SH-SY5Y (cell line): ENCODE data around the gene HPCA.

Experiments used
- GATA2 ChIP-seq: IDR thresholded peaks from 2 replicates; pipeline ENCODE4 v1.6.1; 2011; ENCODE audit warnings: mild to moderate bottlenecking, low read depth, low read length
- GATA3 ChIP-seq: IDR thresholded peaks from 2 replicates; pipeline ENCODE4 v1.6.1; 2011; ENCODE audit warnings: low read depth, mild to moderate bottlenecking, low read length, moderate library complexity

The HPCA gene

DNA sequence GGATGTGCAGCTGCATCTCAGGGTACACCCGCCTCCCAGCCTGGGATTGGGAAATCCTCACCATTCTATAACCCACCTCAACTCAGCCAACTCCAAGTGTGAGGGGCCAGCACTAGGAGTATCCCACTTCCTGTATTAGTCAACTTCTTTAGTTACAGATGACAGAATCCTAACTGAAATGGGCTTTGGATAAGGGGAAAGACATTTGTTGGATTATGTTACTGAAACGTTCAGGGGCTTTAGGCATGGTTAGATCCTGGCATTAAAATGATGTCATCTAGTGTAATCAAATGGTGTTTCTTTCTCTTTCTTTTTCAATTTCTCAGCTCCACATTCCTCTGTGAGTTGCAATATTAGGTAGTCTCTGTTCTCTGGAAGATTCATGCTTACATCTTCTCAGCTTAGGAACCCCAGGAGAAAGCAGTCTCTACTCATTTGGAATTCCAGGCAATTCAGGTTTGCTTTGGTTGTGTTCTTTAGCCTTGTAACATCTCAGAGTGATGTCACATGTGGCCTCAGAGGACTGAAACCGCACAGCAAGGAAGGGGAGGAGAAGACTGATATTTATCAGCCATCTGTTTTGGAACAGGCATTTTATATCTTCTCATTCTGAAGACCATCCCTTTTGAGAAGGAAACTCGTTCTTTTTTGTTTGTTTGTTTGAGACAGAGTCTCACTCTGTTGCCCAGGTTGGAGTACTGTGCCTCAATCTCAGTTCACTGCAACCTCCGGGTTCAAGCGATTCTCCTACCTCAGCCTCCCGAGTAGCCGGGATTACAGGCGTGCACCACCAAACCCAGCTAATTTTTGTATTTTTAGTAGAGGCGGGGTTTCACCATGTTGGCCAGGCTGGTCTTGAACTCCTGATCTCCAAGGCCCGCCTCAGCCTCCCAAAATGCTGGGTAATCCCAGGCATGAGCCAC is 33.8 kb downstream of the HPCA start:
- TF ChIP-seq GATA2 (no peak), GATA3 (no peak)

DNA sequence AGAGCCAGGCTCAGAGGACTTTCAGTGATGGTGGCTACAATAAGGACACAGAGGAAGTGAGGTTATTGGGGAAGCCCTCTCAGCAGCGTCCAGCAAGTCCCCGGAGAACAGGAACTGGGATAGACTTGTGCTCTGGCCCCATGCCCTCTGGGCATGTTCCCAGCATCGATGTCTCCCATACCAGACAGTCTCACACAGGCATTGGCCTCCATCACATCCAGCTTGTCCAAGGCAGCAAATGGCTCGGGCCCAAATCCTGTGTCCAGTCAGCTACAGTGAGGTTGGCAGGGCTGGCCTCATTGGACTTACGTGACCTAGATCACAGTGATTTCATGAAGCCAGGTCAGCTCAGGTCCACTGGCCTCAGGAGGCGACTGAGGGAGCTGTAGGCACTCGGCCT is 34.5 kb downstream of the HPCA start:
- no peak for TF ChIP-seq GATA2
- no peak for TF ChIP-seq GATA3

DNA sequence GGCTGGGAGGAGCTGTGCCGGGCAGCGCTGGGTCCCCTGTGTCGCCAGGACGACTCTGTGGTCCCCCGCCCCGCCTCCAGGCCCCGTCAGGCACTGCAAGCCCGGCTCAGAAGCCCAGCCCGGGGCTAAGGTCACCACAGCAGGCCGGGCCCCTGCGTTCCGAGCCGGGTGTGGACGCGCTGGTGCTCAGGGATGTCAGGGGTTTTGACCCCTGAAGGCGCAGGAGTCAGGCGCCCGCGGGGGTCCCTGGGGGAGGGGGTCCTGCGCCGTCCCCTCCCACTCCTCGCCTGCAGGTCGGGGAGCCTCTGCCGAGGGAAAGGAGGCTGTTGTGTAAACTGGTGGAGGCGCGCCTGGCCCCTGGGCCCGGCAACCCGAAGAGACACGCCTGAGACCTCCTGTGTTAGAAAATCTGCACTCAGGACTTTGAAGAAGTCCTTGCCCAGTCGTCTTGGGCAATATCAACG is 38.6 kb downstream of the HPCA start:
- TF ChIP-seq GATA2 (no peak), GATA3 (no peak)

DNA sequence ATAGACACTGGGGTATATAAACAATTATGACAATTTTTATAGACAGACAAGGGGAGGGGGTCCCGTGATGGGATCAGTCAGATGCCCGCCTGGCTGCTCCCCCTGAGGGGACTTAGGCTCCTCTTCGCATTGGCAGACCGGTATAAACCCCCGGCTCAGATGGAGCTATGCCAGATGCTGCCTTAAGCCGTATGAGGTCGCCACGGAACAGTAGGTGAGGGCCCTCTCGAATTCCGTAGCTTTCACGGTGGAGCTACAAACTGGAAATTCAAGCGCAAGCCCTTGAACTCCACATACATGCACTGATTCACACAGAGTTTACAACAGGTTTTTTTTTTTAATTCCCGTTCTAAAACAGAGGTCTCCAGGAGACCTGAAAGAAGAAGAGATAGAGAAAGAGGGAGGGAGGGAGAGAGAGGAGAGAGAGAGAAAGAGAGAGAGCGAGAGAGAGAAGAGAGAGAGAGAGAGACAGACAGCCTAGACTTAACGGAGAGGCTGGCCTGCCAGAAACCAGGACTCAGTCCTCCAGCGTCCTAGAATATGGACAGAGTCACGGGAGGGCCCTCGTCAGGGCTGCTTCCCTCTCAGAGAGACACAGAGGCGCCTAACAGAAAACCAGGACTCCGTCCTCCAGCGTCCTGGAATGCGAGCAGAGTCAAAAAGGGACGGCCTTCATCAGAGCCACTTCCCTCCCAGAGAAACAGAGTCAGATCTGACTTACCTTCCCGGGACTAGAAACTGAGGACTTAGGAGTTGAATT is 39.3 kb downstream of the HPCA start:
- no peak for TF ChIP-seq GATA3
- no peak for TF ChIP-seq GATA2

DNA sequence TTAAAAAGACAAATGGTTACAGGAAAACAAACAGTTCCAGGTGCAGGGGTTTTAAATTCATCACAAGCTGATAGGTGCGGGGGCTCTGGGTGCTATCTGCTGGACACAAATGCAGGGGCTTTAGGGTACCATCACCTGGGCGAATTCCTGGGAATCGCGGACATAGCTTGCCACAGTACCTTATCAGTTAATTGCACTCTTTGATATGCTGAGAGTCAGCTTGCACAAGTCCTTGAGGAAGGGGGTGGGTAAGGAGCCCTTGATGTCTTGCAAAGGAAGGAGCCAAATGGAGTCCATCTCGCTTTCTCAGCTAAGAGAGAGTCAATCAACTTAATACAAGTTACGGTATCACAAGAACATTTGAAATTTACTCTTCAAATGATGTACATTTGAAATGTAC is 40.3 kb downstream of the HPCA start:
- TF ChIP-seq GATA3 (no peak), GATA2 (no peak)

DNA sequence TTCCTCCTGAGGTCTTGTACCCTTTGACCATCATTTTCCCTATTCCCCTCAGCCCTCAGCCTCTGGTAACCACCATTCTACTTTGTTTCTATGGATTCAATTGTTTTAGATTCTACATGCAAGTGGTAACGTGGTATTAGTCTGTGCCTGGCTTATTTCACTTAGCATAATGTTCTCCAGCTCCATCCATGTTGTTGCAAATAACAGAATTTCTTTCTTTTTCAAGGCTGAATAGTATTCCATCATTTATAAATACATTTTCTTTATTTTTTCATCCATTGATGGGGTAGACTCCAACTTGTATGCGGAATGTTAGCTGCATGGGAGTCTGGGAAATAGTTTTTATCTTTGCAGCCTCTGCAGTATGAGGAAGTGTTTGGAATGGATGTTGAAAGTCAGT is 41.1 kb downstream of the HPCA start:
- TF ChIP-seq GATA3: no peak
- TF ChIP-seq GATA2: no peak

DNA sequence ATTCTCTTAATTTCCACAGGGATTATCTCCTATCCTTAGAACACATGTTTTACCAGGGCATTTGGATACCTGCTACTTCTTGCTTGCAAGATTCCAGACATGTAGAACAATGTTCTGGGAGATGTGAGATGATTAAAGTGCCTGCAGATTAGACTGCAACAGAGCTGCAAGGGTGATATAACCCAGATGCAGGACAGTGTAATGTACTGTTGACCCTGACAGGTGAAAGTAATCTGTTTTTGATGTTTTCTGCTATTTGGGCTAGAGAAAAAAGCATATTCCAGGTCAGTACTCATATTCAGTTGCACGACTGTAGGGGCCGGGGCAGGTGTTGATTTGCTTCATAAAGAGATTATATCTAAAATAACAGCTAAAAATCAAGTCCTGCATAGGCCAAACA is 42.0 kb downstream of the HPCA start:
- TF ChIP-seq GATA3 (no peak), GATA2 (peak; percentile 17; the same call in 1 of the 2 replicates)

DNA sequence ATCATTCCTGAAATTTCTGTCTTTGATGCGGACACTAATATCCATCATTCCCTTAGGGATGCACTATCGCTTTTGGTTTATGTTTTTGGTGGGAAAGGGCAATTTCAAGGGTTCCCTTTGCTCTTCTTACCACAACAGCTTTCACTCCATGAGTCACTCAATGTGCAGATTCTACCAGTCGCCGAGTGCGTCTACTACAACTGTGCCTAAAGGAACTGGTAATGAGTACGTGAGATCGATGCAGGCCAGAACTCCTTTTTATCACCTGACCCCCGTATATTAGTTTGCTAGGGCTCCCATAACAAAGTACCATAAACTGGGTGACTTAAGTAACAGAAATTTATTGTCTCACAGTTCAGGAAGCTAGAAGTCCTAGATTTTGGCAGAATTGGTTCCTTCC is 42.4 kb downstream of the HPCA start:
- TF ChIP-seq GATA3: no peak
- TF ChIP-seq GATA2: no peak

DNA sequence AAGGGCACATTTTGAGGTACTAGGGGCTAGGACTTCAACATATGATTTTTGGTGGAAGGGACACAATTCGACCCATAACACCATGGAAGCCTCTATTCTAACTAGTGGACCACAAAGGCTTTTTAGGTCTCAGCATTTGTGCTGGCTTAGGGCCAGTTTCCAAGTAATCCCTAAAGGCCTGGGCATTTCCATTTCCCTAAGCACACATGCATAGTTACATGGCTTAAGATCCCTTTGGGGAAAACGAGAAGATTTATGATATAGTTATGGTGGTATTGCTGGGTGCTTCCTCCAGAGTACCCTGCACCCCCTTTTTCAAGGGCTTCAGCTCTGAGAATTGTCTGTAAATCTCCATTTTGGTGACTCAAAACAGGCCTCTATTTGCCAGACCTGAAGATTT is 43.1 kb downstream of the HPCA start:
- TF ChIP-seq GATA3 (no peak), GATA2 (no peak)

DNA sequence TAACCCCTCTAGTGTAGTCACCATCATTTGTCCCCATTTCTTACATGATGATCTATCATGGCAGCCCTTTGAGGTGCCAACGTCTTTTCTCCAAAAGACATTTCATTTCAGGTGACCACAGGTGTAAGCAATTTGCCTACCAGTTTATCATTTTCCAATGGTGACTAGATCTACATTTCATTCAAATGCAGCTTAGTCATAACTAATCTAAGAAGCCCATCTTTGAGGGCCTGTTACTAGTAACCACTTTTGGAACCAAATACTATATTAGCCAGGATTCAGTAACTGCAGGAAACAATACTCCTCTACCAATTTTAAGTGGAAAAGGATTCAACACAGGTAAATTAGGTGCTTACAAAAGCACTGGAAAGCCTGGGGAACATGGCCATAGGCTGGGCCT is 45.5 kb downstream of the HPCA start:
- no peak for TF ChIP-seq GATA2
- no peak for TF ChIP-seq GATA3

DNA sequence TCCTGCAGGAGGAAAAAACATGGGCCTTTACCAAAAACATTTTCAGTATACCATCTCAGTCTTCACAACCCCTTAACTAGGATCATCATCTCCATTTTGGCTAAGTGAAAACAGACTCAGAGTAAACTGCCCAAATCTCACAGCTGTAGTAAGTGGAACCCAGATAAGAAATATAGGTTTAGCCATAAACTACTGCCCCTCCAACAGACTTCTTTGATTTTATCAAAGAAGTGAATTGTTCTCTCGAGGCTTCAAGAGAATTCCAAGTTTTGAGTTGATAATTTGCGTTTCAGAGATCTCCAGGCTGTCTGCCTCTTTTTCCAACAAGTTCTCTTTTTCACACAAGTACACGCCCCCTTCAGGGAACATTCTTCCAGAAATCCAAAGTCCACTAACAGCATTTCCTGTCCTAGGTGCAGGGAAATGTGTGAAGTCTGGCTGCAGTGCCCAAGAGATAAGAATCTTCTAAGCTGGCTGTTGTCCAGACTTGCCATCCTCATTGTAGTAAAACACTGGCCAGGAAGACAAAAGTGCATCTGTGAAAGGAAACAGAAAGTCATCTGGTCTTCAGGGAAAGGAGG is 47.5 kb downstream of the HPCA start:
- TF ChIP-seq GATA2 (peak; percentile 98), GATA3 (peak; percentile 94)

DNA sequence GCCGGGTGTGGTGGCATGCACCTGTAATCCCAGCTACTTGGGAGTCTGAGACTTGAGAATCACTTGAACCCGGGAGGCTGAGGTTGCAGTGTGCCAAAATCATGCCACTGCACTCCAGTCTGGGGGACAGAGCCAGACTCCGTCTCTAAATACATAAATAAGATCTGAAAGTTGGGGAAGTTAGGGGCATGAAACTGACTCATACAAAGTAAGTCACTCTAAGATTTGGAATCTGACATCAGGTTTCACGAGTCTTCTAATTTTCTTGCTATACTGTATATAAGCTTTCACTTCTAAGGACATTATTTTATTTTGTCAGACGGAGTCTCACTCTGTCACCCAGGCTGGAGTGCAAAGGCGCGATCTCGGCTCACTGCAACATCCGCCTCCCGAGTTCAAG is 48.2 kb downstream of the HPCA start:
- no peak for TF ChIP-seq GATA3
- TF ChIP-seq GATA2: no peak

DNA sequence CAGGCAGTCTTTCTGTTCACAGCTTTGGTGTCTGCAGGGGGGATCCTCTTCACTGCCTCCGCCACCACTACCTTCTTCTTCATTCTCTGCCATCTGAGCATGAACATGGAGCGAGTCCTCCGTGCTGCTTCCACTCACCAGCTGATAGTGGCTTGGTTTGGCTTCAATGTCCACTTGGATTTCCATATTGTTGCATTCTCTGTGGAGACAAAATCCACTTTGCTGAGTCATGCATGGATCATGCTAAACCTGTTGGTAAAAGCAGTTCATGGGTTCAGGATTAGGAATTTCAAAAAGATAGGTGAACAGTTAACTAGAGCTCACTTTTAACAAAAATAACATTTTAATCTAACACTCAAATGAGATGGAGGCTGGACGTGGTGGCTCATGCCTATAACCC is 50.8 kb downstream of the HPCA start:
- TF ChIP-seq GATA2 (no peak), GATA3 (no peak)

DNA sequence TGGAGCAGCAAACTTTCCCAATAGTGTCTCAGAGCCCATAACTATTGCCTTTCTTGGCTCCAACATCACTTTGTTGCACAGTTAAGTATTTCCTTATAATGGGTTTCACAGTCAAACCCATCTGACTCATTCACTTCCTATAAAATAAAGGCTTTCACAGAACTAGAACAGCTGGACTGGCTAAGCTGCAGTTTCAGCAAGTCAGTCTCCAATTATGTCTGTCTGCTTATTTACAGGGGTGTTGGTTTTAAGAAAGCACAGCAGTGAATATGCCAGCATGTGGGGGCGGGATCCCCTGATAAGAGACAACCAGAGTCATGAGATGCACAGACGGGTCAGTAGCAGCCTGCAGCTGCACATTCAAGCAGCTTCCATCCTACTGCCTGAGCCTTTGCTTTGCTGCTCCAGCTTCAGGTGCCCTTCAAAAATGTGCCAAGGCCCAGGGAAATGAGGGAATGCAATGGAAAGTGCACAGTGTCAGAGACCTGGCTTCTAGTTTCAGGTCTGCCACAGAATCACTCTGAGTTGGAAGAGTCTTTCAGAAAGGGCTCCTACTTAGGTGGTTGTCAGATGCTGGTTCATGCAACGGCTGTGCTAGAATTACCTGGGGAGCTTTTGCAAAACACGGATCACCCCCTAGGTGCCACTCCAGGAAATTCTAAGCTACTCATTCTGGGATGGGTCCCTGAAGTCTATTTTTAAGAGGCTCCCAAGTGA is 53.5 kb downstream of the HPCA start:
- TF ChIP-seq GATA3 (no peak), GATA2 (no peak)
